ENCODE measurements around the gene ZYX. TPM values are rescaled to one million over a fixed set of nuclear protein-coding genes. Genes with fewer than 3 reads are reported as not detected.
A peak's percentile ranks its signal among the peaks of the same experiment; 100 is the strongest.

The ZYX gene
- total and polyA plus RNA-seq, 9 of the 15 experiments (the other 6 are each of a cell fraction or from before 2014, with no cell fraction given) = 1.8 to 130 (median 15.7) TPM

- TF ChIP-seq RBM22 (IDR thresholded peaks at IDR 0.05; ENCODE audit: low read depth, low read length, poor library complexity, severe bottlenecking) = peak; percentile 86
- TF ChIP-seq E2F3 (CRISPR knock-in tag; IDR thresholded peaks at IDR 0.05) = peak; percentile 45; the same call in 1 of the 2 replicates
- TF ChIP-seq NR2F6 (CRISPR knock-in tag; IDR thresholded peaks at IDR 0.05) = no peak
- TF ChIP-seq HLTF (IDR thresholded peaks at IDR 0.05) = 0 out of 2 replicates have a peak, but pooled peaks have one; percentile 2
- peak; percentile 99 for TF ChIP-seq ETS1 (conservative IDR thresholded peaks at IDR 0.05; ENCODE audit: control insufficient read depth, low read depth, low read length)
- peak; percentile 79 for TF ChIP-seq FIP1L1 (IDR thresholded peaks at IDR 0.05; ENCODE audit: low read depth, low read length, poor library complexity, severe bottlenecking)
- TF ChIP-seq GABPB2 (CRISPR knock-in tag; conservative IDR thresholded peaks at IDR 0.05) = no peak
- no peak for TF ChIP-seq ZNF165 (CRISPR knock-in tag; IDR thresholded peaks at IDR 0.05; ENCODE audit: borderline replicate concordance)
- TF ChIP-seq GTF2E2 (tag; IDR thresholded peaks at IDR 0.05) = peak; percentile 96
- TF ChIP-seq RCOR1 (IDR thresholded peaks at IDR 0.05; ENCODE audit: borderline replicate concordance in 1 of 2, low read depth in 2 of 2, low read length in 2 of 2) = no peak
- TF ChIP-seq FOXP1 (CRISPR knock-in tag; IDR thresholded peaks at IDR 0.05) = peak; percentile 75
- TF ChIP-seq, protein P1, sequence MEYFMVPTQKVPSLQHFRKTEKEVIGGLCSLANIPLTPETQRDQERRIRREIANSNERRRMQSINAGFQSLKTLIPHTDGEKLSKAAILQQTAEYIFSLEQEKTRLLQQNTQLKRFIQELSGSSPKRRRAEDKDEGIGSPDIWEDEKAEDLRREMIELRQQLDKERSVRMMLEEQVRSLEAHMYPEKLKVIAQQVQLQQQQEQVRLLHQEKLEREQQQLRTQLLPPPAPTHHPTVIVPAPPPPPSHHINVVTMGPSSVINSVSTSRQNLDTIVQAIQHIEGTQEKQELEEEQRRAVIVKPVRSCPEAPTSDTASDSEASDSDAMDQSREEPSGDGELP (CRISPR knock-in tag; IDR thresholded peaks at IDR 0.05; ENCODE audit: borderline replicate concordance) = peak; percentile 92
- TF ChIP-seq, protein P2, sequence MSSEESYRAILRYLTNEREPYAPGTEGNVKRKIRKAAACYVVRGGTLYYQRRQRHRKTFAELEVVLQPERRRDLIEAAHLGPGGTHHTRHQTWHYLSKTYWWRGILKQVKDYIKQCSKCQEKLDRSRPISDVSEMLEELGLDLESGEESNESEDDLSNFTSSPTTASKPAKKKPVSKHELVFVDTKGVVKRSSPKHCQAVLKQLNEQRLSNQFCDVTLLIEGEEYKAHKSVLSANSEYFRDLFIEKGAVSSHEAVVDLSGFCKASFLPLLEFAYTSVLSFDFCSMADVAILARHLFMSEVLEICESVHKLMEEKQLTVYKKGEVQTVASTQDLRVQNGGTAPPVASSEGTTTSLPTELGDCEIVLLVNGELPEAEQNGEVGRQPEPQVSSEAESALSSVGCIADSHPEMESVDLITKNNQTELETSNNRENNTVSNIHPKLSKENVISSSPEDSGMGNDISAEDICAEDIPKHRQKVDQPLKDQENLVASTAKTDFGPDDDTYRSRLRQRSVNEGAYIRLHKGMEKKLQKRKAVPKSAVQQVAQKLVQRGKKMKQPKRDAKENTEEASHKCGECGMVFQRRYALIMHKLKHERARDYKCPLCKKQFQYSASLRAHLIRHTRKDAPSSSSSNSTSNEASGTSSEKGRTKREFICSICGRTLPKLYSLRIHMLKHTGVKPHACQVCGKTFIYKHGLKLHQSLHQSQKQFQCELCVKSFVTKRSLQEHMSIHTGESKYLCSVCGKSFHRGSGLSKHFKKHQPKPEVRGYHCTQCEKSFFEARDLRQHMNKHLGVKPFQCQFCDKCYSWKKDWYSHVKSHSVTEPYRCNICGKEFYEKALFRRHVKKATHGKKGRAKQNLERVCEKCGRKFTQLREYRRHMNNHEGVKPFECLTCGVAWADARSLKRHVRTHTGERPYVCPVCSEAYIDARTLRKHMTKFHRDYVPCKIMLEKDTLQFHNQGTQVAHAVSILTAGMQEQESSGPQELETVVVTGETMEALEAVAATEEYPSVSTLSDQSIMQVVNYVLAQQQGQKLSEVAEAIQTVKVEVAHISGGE (CRISPR knock-in tag; IDR thresholded peaks at IDR 0.05) = peak in 1 of 3 experiments; percentile 89; a peak in 2 of 6 replicates
- TF ChIP-seq DLX4 (CRISPR knock-in tag; IDR thresholded peaks at IDR 0.05) = no peak
- TF ChIP-seq MAZ (CRISPR knock-in tag; conservative IDR thresholded peaks at IDR 0.05 in 1 of 2, IDR thresholded peaks at IDR 0.05 in 1 of 2) = peak; percentile 93 to 95
- TF ChIP-seq, protein P3, sequence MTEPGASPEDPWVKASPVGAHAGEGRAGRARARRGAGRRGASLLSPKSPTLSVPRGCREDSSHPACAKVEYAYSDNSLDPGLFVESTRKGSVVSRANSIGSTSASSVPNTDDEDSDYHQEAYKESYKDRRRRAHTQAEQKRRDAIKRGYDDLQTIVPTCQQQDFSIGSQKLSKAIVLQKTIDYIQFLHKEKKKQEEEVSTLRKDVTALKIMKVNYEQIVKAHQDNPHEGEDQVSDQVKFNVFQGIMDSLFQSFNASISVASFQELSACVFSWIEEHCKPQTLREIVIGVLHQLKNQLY (CRISPR knock-in tag; conservative IDR thresholded peaks at IDR 0.05) = peak; percentile 44 to 72; a peak in 2 of 4 replicates
- peak; percentile 90 for TF ChIP-seq CREM (IDR thresholded peaks at IDR 0.05; ENCODE audit: low read depth)
- TF ChIP-seq CGGBP1 (CRISPR knock-in tag; IDR thresholded peaks at IDR 0.05) = peak; percentile 87; the same call in 1 of the 2 replicates
- peak; percentile 90 for TF ChIP-seq RBFOX2 (IDR thresholded peaks at IDR 0.05; ENCODE audit: low read depth, low read length)
These were observed at the start of gene ZYX (continued) for GRCh38 chr7:143380646-143381426.

Data from K562 (cell line).